Measurements from ENCODE around the gene NAMPT. TPM values are rescaled to one million over a fixed set of nuclear protein-coding genes. Genes with fewer than 3 reads are reported as not detected.
A peak's percentile ranks its signal among the peaks of the same experiment; 100 is the strongest.

The NAMPT gene
- total and polyA plus RNA-seq, 9 of the 15 experiments (the other 6 are each of a cell fraction or from before 2014, with no cell fraction given) = 41.1 to 160 (median 106) TPM

DNA sequence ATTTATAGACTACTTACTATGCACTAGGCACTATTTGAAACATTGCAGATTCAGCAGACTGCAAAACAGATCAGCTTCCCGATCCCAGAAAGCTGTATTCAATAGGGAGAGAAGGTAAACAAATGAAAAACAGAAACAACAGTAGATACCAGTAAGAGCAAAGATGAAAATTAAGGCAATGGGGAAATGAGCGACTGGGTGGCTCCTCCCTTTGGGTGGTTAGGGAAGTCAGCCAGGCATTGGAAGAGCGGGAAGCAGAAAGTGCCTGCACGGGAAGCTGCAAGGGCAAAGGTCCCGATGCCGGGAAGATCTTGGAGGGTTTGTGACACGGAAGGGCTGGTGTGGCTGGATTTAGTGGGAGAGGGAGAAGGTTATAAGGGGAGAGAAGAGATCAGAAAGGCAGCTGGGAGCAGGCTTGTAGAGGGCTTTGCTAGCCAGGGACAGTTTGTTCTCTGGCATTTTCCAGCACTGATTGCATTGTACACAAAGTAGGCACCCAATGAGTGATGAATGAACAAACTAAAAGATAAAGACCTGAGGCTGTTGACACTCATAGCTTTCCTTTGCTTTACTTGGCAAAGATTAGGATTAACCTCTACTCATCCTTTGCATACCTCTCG is 67.8 kb downstream of the NAMPT start (continued):
- TF ChIP-seq ZFPM2 (CRISPR knock-in tag; IDR thresholded peaks at IDR 0.05) = no peak
- peak; percentile 89; the same call in 1 of the 2 replicates for TF ChIP-seq OTX1 (CRISPR knock-in tag; IDR thresholded peaks at IDR 0.05)
- TF ChIP-seq, protein P1, sequence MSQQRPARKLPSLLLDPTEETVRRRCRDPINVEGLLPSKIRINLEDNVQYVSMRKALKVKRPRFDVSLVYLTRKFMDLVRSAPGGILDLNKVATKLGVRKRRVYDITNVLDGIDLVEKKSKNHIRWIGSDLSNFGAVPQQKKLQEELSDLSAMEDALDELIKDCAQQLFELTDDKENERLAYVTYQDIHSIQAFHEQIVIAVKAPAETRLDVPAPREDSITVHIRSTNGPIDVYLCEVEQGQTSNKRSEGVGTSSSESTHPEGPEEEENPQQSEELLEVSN (IDR thresholded peaks at IDR 0.05; ENCODE audit: borderline replicate concordance in 1 of 2, extremely low read depth in 1 of 2, insufficient read depth in 1 of 2, insufficient read length in 1 of 2, low read depth in 1 of 2, low read length in 1 of 2, poor library complexity in 1 of 2, severe bottlenecking in 1 of 2) = peak in 1 of 2 experiments; percentile 12
- no peak for TF ChIP-seq ZSCAN29 (IDR thresholded peaks at IDR 0.05)
- TF ChIP-seq SMARCC2 (IDR thresholded peaks at IDR 0.05; ENCODE audit: low read depth) = no peak
- no peak for TF ChIP-seq NR2C2 (CRISPR knock-in tag; IDR thresholded peaks at IDR 0.05)
- TF ChIP-seq NR2C2 (tag; IDR thresholded peaks at IDR 0.05) = peak; percentile 73
- TF ChIP-seq NR2F6 (CRISPR knock-in tag; IDR thresholded peaks at IDR 0.05) = no peak
- TF ChIP-seq KDM1A (IDR thresholded peaks at IDR 0.05) = peak in 1 of 2 experiments; percentile 45; a peak in 1 of 4 replicates
- TF ChIP-seq BRD4 (IDR thresholded peaks at IDR 0.05) = no peak
- 0 out of 2 replicates have a peak, but pooled peaks have one; percentile 48 for TF ChIP-seq ZNF830 (CRISPR knock-in tag; IDR thresholded peaks at IDR 0.05)
- TF ChIP-seq RFX7 (CRISPR knock-in tag; IDR thresholded peaks at IDR 0.05) = no peak
- TF ChIP-seq DNMT1 (IDR thresholded peaks at IDR 0.05) = no peak
- no peak for TF ChIP-seq ZNF24 (IDR thresholded peaks at IDR 0.05)
- TF ChIP-seq ZNF165 (CRISPR knock-in tag; IDR thresholded peaks at IDR 0.05; ENCODE audit: borderline replicate concordance) = peak; percentile 72; the same call in 1 of the 2 replicates
- TF ChIP-seq ZNF589 (CRISPR knock-in tag; IDR thresholded peaks at IDR 0.05; ENCODE audit: low read depth) = no peak
- TF ChIP-seq SRF (CRISPR knock-in tag; IDR thresholded peaks at IDR 0.05) = no peak
- no peak for TF ChIP-seq ZNF212 (CRISPR knock-in tag; IDR thresholded peaks at IDR 0.05)
- TF ChIP-seq, protein P2, sequence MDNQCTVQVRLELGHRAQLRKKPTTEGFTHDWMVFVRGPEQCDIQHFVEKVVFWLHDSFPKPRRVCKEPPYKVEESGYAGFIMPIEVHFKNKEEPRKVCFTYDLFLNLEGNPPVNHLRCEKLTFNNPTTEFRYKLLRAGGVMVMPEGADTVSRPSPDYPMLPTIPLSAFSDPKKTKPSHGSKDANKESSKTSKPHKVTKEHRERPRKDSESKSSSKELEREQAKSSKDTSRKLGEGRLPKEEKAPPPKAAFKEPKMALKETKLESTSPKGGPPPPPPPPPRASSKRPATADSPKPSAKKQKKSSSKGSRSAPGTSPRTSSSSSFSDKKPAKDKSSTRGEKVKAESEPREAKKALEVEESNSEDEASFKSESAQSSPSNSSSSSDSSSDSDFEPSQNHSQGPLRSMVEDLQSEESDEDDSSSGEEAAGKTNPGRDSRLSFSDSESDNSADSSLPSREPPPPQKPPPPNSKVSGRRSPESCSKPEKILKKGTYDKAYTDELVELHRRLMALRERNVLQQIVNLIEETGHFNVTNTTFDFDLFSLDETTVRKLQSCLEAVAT (IDR thresholded peaks at IDR 0.05) = peak in 1 of 2 experiments; percentile 27; a peak in 1 of 4 replicates
- TF ChIP-seq L3MBTL2 (IDR thresholded peaks at IDR 0.05) = no peak
- TF ChIP-seq CAMTA2 (CRISPR knock-in tag; conservative IDR thresholded peaks at IDR 0.05) = no peak
- no peak for TF ChIP-seq ETV5 (CRISPR knock-in tag; IDR thresholded peaks at IDR 0.05; ENCODE audit: low read depth)
- TF ChIP-seq ARID4B (CRISPR knock-in tag; IDR thresholded peaks at IDR 0.05) = no peak

All from K562 (cell line).